GM12873 (cell line): ENCODE data around the gene RRH.

Experiments
- TF ChIP-seq, protein P1 (sequence below): IDR thresholded peaks from 2 replicates; pipeline ENCODE4 v1.5.1; 2012; ENCODE audit warnings: low read depth, mild to moderate bottlenecking, moderate library complexity, low read length, control low read depth; ENCODE audit not compliant: insufficient read depth; ENCODE audit errors: missing control alignments

Gene RRH

DNA sequence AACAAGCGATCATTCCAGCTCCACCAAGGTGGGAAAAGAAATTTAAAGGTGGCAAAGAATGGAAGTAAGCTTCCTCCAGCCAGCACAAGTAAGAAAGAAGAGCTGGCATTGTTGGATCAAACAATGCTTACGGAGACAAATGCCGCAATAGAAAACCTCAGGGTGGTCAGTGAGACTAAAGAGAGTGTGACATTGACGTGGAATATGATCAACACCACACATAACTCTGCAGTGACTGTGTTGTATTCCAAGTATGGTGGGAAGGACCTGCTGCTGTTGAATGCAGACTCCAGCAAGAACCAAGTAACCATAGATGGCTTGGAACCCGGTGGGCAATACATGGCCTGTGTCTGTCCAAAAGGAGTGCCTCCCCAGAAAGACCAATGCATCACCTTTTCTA is 42.3 kb downstream of the RRH start:
- TF ChIP-seq, protein P1, sequence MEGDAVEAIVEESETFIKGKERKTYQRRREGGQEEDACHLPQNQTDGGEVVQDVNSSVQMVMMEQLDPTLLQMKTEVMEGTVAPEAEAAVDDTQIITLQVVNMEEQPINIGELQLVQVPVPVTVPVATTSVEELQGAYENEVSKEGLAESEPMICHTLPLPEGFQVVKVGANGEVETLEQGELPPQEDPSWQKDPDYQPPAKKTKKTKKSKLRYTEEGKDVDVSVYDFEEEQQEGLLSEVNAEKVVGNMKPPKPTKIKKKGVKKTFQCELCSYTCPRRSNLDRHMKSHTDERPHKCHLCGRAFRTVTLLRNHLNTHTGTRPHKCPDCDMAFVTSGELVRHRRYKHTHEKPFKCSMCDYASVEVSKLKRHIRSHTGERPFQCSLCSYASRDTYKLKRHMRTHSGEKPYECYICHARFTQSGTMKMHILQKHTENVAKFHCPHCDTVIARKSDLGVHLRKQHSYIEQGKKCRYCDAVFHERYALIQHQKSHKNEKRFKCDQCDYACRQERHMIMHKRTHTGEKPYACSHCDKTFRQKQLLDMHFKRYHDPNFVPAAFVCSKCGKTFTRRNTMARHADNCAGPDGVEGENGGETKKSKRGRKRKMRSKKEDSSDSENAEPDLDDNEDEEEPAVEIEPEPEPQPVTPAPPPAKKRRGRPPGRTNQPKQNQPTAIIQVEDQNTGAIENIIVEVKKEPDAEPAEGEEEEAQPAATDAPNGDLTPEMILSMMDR, result no peak

DNA sequence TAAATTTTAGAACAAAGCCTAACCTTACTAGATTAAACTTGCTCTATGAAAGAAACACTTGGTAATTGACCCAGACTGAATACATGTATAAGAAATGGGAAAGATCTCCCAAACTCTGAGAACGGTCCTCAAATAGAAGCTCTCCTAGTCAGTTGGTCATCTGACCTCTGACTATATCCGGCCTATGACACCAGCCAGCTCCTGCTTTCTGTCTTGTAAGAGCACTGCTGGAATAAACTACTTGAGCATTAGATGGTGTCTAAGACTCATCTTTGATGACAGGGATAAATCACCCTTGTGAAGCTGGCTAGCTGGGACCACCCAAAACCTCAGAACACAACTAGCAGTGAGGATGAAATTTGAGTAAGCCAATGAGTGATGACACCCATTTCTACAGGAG is 44.3 kb downstream of the RRH start:
- TF ChIP-seq, protein P1, result no peak

DNA sequence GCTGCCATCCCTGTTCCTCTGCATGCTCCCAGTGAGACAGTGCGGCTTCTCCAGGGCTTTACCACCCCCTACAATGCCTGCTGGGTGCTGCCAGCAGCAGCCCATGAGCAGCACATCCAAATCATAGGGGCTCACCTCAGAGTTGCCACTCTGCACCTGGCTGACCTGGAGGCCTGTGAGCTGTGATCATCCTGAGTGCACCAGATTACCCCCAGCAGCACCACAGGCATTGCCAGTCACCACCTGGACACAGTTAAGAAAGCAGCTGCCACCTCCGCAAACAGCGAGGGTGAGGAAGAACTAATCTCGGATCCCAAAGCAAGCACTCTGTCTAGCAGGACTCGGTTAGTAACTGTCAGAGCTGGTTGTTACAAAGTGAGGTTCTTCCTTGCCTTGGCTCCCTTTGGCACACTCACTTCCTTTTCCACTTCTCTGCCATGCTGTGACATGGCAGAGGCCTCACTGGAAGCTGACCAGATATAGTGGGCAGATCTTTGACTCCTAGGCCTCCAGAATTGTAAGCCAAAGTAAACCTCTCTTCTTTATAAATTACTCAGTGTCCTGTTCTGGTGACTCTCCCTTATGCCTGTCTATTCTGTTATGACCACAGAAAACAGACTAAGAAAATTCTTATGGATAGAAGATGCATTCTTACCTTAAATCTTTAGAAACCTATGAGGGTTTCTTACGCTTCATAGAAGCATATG is 45.3 kb downstream of the RRH start:
- TF ChIP-seq, protein P1, result no peak

DNA sequence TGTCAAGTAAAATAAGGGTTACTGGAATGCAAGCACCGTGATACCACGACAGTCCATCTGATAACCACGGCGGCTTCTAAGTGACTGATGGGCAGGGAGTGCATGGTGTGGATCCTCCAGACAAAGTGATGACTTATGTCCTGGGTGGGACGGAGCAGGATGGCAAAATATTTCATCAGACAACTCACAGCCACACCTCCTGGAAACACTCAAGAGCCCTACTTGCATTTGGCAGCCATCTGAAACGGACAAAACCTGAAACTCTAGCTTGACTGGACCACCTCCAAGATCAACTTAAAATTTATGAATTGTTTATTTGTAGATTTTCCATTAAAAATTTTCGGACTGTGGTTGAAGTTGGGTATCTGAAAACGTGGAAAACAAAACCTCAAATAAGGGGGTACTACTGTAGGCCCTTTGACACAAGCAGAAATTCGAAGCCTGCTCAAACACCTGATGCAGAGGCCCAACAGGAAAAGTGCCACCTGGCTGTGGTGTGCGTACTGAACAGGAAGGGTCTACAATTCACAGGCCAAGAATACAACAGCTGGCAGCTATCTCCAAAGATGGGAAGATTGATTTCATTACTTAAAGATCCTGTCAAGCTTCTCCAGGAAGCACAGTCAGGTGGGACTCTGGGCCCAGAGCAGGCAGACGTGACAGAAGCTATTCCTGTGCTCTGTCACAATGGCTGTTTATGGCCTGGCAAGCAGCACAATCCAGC is 46.2 kb downstream of the RRH start:
- TF ChIP-seq, protein P1, result no peak

DNA sequence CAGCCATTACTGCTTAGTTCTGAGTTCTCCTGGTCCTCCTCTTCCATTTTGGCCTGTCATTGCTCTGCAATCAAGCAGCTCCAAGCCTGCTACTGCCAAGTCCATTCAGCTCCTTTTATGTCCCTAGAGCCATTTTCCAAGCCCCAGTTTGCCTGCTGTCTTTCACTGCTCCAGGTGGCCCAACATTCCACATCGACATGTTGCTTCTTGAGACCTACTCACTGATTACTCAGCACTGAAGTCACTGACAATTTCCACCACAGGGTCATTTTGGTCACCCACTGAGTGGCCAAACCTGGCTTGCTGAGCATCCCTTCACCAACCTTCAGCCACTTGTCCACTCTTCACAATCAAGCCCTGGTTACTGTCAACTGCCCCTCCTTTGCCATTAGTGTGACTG is 47.3 kb downstream of the RRH start:
- TF ChIP-seq, protein P1, result no peak

DNA sequence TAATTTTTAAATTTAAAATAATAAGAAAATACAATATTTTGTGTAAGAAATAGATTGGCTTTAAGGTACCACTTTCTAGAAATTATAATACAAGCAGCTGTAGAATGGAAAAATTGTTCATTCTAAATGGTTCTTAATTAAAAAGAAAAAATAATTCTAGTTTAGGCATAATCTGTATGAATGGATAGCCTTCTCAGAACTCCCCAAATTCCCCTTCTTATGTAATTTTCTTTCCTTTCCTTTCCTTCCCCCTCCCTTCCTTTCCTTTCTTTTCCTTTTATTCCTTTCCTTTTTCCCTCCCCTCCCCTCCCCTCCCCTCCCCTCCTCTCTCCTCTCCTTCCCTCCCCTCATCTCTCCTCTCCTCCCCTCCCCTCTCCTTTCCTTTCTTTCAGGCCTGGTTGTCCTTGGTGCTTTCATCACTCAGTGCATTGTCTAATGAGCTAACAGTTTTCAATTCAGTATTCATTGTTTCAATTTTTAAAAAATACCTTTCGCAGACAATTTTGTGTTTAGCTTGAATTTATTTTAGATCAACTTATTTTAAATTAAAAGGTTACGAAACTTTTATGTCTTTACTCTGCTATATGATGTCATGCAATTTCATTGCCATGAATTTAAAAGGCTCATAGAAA is 49.0 kb downstream of the RRH start:
- TF ChIP-seq, protein P1, result no peak

- TF ChIP-seq, protein P1, result no peak
These were observed 49.6 kb downstream of the RRH start for GRCh38 chr4:109877400-109877799.
